ENCODE data around the gene RARS2.
"Not testable (repeated sequence)": the region's sequence is repeated elsewhere in the genome, so short reads cannot be mapped to it uniquely, and the experiment has no call there.

RARS2 gene

GRCh38 chr6:87589693-87590416, at the start of gene RARS2, which contains the start of gene ORC3:
Gene RARS2, minus strand, starts transcription at chr6:87589987. Its CDS starts 30 bp downstream, at chr6:87589957.
Gene ORC3, plus strand, starts transcription at chr6:87590135. Its CDS starts 34 bp downstream, at chr6:87590169.
- DNase-seq (ENCODE audit: low spot score) = peak; percentile 99

GRCh38 chr6:87639373-87639772, 49.6 kb upstream of the RARS2 start:
- no peak for DNase-seq (ENCODE audit: low spot score)

- DNase-seq (ENCODE audit: low spot score) = no peak
These were observed 47.3 kb upstream of the RARS2 start for GRCh38 chr6:87637106-87637505.

GRCh38 chr6:87636315-87636714, 46.5 kb upstream of the RARS2 start:
- DNase-seq (ENCODE audit: low spot score) = no peak

- no peak for DNase-seq (ENCODE audit: low spot score)
These were observed 44.1 kb upstream of the RARS2 start for GRCh38 chr6:87633851-87634250.

GRCh38 chr6:87630746-87631145, 41.0 kb upstream of the RARS2 start:
- no peak for DNase-seq (ENCODE audit: low spot score)

GRCh38 chr6:87628881-87629280, 39.1 kb upstream of the RARS2 start:
- peak; percentile 53 for DNase-seq (ENCODE audit: low spot score)

GRCh38 chr6:87628424-87628823, 38.6 kb upstream of the RARS2 start:
- no peak for DNase-seq (ENCODE audit: low spot score)

GRCh38 chr6:87623248-87623647, 33.5 kb upstream of the RARS2 start:
- no peak for DNase-seq (ENCODE audit: low spot score)

GRCh38 chr6:87618531-87618930, 28.7 kb upstream of the RARS2 start:
- no peak for DNase-seq (ENCODE audit: low spot score)

- no peak for DNase-seq (ENCODE audit: low spot score)
These were observed 27.6 kb upstream of the RARS2 start for GRCh38 chr6:87617405-87617804.

GRCh38 chr6:87613018-87613417, 23.2 kb upstream of the RARS2 start:
- DNase-seq (ENCODE audit: low spot score) = not testable (repeated sequence)

- no peak for DNase-seq (ENCODE audit: low spot score)
These were observed 19.0 kb upstream of the RARS2 start for GRCh38 chr6:87608802-87609201.

- DNase-seq (ENCODE audit: low spot score) = no peak
These were observed 16.4 kb upstream of the RARS2 start for GRCh38 chr6:87606199-87606598.

- DNase-seq (ENCODE audit: low spot score) = no peak
These were observed 10.8 kb upstream of the RARS2 start for GRCh38 chr6:87600576-87600975.

GRCh38 chr6:87590990-87591389, 1.2 kb upstream of the RARS2 start:
- DNase-seq (ENCODE audit: low spot score) = no peak

GRCh38 chr6:87590417-87590880, 662 bp upstream of the RARS2 start:
- DNase-seq (ENCODE audit: low spot score) = no peak

GRCh38 chr6:87588756-87589407, 905 bp downstream of the RARS2 start:
- DNase-seq (ENCODE audit: low spot score) = peak; percentile 16

GRCh38 chr6:87586371-87587077, 3.3 kb downstream of the RARS2 start:
- DNase-seq (ENCODE audit: low spot score) = no peak

GRCh38 chr6:87583822-87584221, 6.0 kb downstream of the RARS2 start:
- no peak for DNase-seq (ENCODE audit: low spot score)

GRCh38 chr6:87575423-87575822, 14.4 kb downstream of the RARS2 start:
- no peak for DNase-seq (ENCODE audit: low spot score)

- no peak for DNase-seq (ENCODE audit: low spot score)
These were observed 15.5 kb downstream of the RARS2 start for GRCh38 chr6:87574237-87574804.
